ENCODE data around the gene C20orf141. TPM values are rescaled to one million over a fixed set of nuclear protein-coding genes. Genes with fewer than 3 reads are reported as not detected.
"Not testable (repeated sequence)": the region's sequence is repeated elsewhere in the genome, so short reads cannot be mapped to it uniquely, and the experiment has no call there.

Gene C20orf141, protein sequence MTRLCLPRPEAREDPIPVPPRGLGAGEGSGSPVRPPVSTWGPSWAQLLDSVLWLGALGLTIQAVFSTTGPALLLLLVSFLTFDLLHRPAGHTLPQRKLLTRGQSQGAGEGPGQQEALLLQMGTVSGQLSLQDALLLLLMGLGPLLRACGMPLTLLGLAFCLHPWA
- total RNA-seq (not detected), polyA plus RNA-seq (not detected)
- long read RNA-seq, donor 1, result 0 reads
- long read RNA-seq, donor 2, result 0 reads
- long read RNA-seq, donor 3, result 0 reads

DNA sequence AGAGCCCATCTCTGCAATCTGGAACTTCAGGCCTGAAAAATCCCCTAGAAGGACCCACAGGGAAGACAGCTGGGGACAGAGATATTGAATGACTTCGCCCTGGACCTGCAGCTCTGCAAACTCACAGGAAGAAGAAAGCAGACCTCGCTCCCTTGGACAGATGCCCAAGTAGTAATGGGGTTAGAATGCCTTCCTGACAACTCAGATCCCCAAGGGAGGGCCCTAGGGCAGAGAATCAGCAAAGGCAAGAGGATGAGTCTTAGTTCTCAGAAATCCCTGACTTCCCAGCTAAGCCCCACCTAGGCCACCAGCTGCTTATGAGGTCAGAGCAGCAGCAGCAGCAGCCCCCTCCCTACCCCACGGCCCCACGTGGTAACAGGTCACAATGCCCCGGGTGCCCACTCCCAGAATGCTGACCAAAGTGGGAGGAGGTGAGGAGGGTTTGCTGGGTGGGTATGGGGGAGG lies at the start of gene C20orf141:
Gene C20orf141, plus strand, starts transcription at position 401 of the 465 bp plus-strand sequence. CDS start 198 bp downstream, outside the sequence.
- DNase-seq (peak in 2 of 5 donors; percentile 50 to 73), ATAC-seq (peak in 3 of 4 donors; percentile 37 to 63 (median 42))
- WGBS, 4 donors, result 23 to 31% (median 27%) methylated on average over 5 of the region's 5 CpGs
- Histone ChIP-seq H3K4me1 (peaks cover 0 to 8% (median 0%) of the 10 kb centered on the region in 12 donors), H3K4me3 (no peak within 1 kb of the TSS), H3K27ac (peak within 1 kb of the TSS in 1 of 12 donors; percentile 49), H3K27me3 (peaks cover 0 to 34% (median 2%) of the 10 kb centered on the region in 9 donors), H3K9me3 (peaks cover 0 to 18% (median 7%) of the 10 kb centered on the region in 12 donors), H3K36me3 (no peaks in the 10 kb centered on the region)
- TF ChIP-seq, protein P1, sequence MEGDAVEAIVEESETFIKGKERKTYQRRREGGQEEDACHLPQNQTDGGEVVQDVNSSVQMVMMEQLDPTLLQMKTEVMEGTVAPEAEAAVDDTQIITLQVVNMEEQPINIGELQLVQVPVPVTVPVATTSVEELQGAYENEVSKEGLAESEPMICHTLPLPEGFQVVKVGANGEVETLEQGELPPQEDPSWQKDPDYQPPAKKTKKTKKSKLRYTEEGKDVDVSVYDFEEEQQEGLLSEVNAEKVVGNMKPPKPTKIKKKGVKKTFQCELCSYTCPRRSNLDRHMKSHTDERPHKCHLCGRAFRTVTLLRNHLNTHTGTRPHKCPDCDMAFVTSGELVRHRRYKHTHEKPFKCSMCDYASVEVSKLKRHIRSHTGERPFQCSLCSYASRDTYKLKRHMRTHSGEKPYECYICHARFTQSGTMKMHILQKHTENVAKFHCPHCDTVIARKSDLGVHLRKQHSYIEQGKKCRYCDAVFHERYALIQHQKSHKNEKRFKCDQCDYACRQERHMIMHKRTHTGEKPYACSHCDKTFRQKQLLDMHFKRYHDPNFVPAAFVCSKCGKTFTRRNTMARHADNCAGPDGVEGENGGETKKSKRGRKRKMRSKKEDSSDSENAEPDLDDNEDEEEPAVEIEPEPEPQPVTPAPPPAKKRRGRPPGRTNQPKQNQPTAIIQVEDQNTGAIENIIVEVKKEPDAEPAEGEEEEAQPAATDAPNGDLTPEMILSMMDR (IDR thresholded peaks at IDR 0.05), result no peak
- TF ChIP-seq POLR2A (IDR thresholded peaks at IDR 0.05), result no peak
- intact Hi-C loops (cut with DNase I), result loop anchor here in 1 of 10 donors (5.0 kb wide), 1 partner anchor 52 kb away; no protein-coding TSS in a partner anchor

DNA sequence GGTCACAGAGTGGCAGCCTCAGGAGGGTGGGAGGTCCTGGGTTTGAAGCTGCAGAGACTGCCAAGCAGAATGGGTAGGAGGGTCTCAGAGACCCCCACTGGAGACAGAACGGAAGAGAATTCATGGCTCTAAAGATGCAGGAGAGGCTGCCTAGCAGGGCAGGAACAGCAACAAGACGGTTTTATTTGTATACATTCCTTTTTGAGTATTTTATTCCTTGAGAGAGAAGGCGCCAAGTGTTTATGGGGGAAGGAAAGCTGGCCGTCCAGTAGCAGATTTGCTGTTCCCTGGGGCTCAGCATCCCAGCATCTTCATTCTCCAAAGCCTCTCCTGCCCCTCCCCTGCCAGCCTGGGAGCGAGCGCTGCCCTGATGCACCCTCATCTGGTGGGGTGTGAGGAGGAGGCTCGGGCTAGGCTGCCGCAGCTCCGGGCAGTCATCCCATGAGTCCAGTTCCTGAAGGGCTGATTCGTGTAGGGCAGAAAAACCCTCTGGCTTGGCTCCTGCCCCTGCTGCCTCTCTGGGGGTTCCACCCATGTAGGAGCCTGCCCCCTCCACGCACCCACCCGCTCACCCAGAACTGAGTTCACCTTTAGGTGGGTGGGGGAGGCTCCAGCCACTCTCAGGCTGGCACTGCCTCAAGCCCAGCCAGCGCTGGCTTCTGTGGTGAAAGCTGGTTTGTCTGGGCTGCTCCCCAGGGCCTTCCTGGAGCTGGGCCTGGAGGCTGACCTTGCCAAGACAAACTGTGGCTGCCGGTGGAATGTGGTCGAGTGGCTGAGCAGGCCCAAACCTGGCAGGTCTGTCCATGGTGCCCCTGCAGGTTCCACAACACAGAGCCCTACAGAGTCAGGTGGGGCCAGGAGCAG lies 46.8 kb upstream of the C20orf141 start:
- Histone ChIP-seq H3K27ac (no peak overlapping the region), H3K4me3 (no peak overlapping the region), H3K4me1 (peaks cover 0 to 9% (median 2%) of the 10 kb centered on the region in 12 donors), H3K27me3 (peaks cover 0 to 48% (median 11%) of the 10 kb centered on the region in 9 donors), H3K36me3 (no peaks in the 10 kb centered on the region), H3K9me3 (no peaks in the 10 kb centered on the region)
- WGBS, 4 donors, result 50 to 60% (median 54%) methylated on average over 7 to 15 of the region's 15 CpGs
- ATAC-seq, result peak; percentile 42 to 89 (median 73)
- intact Hi-C loops (cut with DNase I), result no loop called here
- TF ChIP-seq POLR2A (IDR thresholded peaks at IDR 0.05), result no peak
- TF ChIP-seq, protein P1 (IDR thresholded peaks at IDR 0.05), result no peak
- DNase-seq, result peak in 2 of 5 donors; percentile 54 to 63

DNA sequence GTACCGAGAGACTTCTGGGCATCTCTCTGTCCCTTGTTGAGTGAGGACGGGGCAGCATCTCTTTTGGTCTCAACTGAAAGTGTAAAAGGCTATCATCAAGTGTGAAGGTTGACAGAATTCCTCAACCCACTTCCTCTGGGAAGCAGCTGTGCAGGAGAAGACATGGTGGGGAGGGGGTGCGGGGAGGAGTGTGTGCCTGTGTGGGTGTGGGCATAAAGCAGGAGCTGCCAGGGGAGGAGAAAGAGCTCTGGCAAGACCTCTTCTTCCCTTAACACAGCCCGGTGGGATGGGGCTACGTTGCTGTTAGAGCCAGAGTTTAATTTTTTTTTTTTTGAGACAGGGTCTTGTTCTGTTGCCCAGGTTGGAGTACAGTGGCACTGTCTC lies 46.2 kb upstream of the C20orf141 start:
- intact Hi-C loops (cut with DNase I), result no loop called here
- ATAC-seq (no peak), DNase-seq (no peak)
- 50 to 75% (median 63%) methylated on average over 5 of the region's 5 CpGs for WGBS, 4 donors
- H3K36me3 ChIP-seq, result no peaks in the 10 kb centered on the region
- peaks cover 0 to 42% (median 11%) of the 10 kb centered on the region in 9 donors for H3K27me3 ChIP-seq
- peaks cover 0 to 9% (median 2%) of the 10 kb centered on the region in 12 donors for H3K4me1 ChIP-seq
- TF ChIP-seq, protein P1 (IDR thresholded peaks at IDR 0.05), result no peak
- TF ChIP-seq POLR2A (IDR thresholded peaks at IDR 0.05), result no peak
- H3K9me3 ChIP-seq, result no peaks in the 10 kb centered on the region
- H3K27ac ChIP-seq, result no peak overlapping the region
- no peak overlapping the region for H3K4me3 ChIP-seq

DNA sequence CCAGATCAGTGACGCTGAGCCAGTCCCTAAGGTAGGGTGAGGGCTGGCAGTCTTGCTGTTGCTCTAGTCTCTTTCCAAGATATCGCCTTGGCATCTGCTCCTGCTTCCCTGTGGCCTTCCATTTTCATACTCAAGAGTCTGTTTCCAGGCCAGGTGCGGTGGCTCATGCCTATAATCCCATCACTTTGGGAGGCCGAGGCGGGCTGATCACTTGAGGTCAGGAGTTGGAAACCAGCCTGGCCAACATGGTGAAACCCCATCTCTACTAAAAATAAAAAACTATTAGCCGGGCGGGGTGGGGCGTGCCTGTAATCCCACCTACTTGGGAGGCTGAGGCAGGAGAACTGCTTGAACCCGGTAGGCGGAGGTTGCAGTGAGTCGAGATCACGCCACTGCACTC lies 44.7 kb upstream of the C20orf141 start:
- intact Hi-C loops (cut with DNase I); DNase-seq; H3K36me3 ChIP-seq; H3K27ac ChIP-seq; H3K9me3 ChIP-seq; ATAC-seq; H3K4me1 ChIP-seq; H3K4me3 ChIP-seq: not testable (repeated sequence)
- peaks cover 0 to 28% (median 5%) of the 10 kb centered on the region in 9 donors for H3K27me3 ChIP-seq
- WGBS, 4 donors, result 95 to 96% (median 95%) methylated on average over 12 of the region's 12 CpGs

All from heart left ventricle (tissue), 16 donors.